Measurements from ENCODE around the gene CHCHD1. TPM values are rescaled to one million over a fixed set of nuclear protein-coding genes. Genes with fewer than 3 reads are reported as not detected.

CHCHD1 gene
- total RNA-seq, 2 experiments from 2014 or later, result 28.9 to 33.0 TPM

DNA sequence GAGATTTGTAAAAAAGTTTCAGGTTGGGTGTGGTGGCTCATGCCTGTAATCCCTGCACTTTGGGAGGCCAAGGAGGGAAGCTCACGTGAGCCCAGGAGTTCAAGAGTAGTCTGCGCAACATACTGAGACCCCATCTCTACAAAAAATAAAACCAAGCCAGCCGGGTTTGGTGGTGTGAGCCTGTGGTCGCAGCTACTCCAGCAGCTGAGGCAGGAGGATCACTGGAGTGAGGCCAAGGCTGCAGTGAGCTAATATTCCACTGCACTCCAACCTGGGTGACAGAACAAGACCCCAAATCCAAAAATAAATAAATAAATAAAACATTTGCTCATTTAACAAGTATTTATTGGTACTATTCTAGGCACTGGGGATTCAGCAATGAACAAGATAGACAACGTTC is 1.5 kb upstream of the CHCHD1 start:
- peak overlapping the region; percentile 94 for H3K27ac Mint-ChIP-seq

DNA sequence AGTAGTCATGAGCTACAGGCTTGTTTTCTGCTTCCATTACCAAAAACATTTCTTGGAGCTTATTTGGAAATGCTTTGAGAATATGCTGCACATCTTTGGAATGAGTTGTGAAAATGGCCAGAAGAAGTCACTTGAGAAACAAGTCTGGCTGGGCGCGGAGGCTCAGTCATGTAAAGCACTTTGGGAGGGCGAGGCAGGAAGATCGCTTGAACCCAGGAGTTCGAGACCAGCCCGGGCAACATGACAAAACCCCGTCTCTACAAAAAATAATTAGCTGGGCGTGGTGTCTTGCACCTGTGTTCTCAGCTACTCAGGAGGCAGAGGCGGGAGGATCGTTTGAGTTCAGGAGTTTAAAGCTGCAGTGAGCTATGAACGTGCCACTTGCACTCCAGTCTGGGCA is 882 bp upstream of the CHCHD1 start:
- peak overlapping the region; percentile 85 for H3K4me3 Mint-ChIP-seq
- H3K4me1 Mint-ChIP-seq (ENCODE audit: low read depth), result peaks cover 37% of the 10 kb centered on the region
- H3K27ac Mint-ChIP-seq, result peak overlapping the region; percentile 94
- no peaks in the 10 kb centered on the region for H3K9me3 Mint-ChIP-seq
- H3K27me3 Mint-ChIP-seq, result no peaks in the 10 kb centered on the region
- CTCF ChIA-PET, result interaction anchor here (1.0 to 5.0 kb wide), 10 partner anchors 8 to 160 kb away, joined by 3 to 30 read pairs (median 4); partner anchors contain the start of gene SEC24C
- H3K36me3 Mint-ChIP-seq (ENCODE audit: low read depth), result peaks cover 32% of the 10 kb centered on the region
- TF ChIP-seq, protein P1, sequence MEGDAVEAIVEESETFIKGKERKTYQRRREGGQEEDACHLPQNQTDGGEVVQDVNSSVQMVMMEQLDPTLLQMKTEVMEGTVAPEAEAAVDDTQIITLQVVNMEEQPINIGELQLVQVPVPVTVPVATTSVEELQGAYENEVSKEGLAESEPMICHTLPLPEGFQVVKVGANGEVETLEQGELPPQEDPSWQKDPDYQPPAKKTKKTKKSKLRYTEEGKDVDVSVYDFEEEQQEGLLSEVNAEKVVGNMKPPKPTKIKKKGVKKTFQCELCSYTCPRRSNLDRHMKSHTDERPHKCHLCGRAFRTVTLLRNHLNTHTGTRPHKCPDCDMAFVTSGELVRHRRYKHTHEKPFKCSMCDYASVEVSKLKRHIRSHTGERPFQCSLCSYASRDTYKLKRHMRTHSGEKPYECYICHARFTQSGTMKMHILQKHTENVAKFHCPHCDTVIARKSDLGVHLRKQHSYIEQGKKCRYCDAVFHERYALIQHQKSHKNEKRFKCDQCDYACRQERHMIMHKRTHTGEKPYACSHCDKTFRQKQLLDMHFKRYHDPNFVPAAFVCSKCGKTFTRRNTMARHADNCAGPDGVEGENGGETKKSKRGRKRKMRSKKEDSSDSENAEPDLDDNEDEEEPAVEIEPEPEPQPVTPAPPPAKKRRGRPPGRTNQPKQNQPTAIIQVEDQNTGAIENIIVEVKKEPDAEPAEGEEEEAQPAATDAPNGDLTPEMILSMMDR (IDR thresholded peaks at IDR 0.05), result no peak
- POLR2A ChIA-PET, result interaction anchor here (1.3 to 11.7 kb wide), 6 partner anchors 11 to 98 kb away, joined by 4 to 112 read pairs (median 6); a partner anchor contains a TSS
- intact Hi-C loops (cut with micrococcal nuclease), result loop anchor here (5.0 kb wide), 1 partner anchor 39 kb away; the partner anchor contains the start of gene SEC24C
- peak; percentile 33 for DNase-seq
- ATAC-seq, result no peak

More for the DNA sequence above, 1.5 kb upstream of the CHCHD1 start:
- ChIA-PET POLR2A (interaction anchor here (0.9 to 11.7 kb wide), 4 partner anchors 10 to 99 kb away, joined by 3 to 112 read pairs (median 45); a partner anchor contains a TSS), CTCF (interaction anchor here (1.0 to 5.0 kb wide), 8 partner anchors 8 to 161 kb away, joined by 3 to 30 read pairs (median 4); partner anchors contain the start of gene SEC24C)
- H3K27me3 Mint-ChIP-seq, result no peaks in the 10 kb centered on the region
- peaks cover 38% of the 10 kb centered on the region for H3K36me3 Mint-ChIP-seq (ENCODE audit: low read depth)
- TF ChIP-seq, protein P1 (IDR thresholded peaks at IDR 0.05), result no peak
- H3K9me3 Mint-ChIP-seq, result no peaks in the 10 kb centered on the region
- H3K4me1 Mint-ChIP-seq (ENCODE audit: low read depth), result peaks cover 44% of the 10 kb centered on the region
- intact Hi-C loops (cut with micrococcal nuclease), result loop anchor here (5.0 kb wide), 1 partner anchor 38 kb away; the partner anchor contains the start of gene SEC24C
- ATAC-seq (no peak), DNase-seq (no peak)
- H3K4me3 Mint-ChIP-seq, result peak overlapping the region; percentile 85

DNA sequence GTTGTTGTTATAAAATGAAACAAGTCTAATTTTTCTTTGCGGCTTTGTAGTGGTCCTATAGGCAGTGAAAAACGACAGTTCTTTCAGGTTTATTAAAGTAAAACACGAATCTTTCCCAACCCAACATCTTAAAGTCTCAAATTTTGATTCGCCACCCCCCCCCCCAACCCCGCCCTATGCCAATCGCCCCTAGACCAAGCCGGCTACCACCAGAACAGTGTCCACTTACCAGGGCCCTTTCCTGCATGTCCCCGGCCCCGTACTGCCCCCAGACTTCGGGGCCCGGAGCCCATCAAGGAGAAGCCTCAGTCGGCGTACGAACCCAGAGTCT is 335 bp upstream of the CHCHD1 start:
- TF ChIP-seq, protein P1 (IDR thresholded peaks at IDR 0.05), result no peak
- Mint-ChIP-seq H3K9me3 (no peaks in the 10 kb centered on the region), H3K36me3 (ENCODE audit: low read depth) (peaks cover 31% of the 10 kb centered on the region), H3K27ac (peak overlapping the region; percentile 94), H3K4me1 (ENCODE audit: low read depth) (peaks cover 41% of the 10 kb centered on the region), H3K4me3 (peak overlapping the region; percentile 85), H3K27me3 (no peaks in the 10 kb centered on the region)
- no peak for DNase-seq
- ATAC-seq, result no peak
- ChIA-PET CTCF (interaction anchor here (1.1 to 5.0 kb wide), 7 partner anchors 9 to 98 kb away, joined by 3 to 30 read pairs (median 7); a partner anchor contains a TSS), POLR2A (interaction anchor here (1.3 to 11.7 kb wide), 6 partner anchors 12 to 97 kb away, joined by 4 to 112 read pairs (median 6); a partner anchor contains a TSS)
- intact Hi-C loops (cut with micrococcal nuclease), result loop anchor here (5.0 kb wide), 1 partner anchor 39 kb away; the partner anchor contains the start of gene SEC24C

DNA sequence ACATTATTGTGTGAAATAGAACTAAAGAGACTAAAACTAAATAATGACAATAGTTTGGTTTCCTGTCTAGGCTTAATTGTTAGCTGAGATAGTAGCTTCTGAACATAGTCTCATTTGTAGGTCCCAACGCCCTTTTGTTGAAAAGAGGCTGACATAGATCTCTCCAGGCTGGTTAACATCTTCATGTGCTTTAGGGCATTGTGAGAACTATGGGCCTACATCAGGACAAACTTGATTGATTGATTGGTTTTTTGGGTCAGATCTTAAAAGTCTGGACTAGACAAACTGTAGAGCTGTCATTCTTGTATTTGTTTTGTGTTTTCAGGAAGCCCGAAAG is 869 bp downstream of the CHCHD1 start:
- CTCF ChIA-PET, result interaction anchor here (1.0 to 4.1 kb wide), 3 partner anchors 10 to 19 kb away, joined by 3 to 30 read pairs (median 13); a partner anchor contains a TSS

More for the DNA sequence above, 869 bp downstream of the CHCHD1 start:
- TF ChIP-seq, protein P1 (IDR thresholded peaks at IDR 0.05), result no peak
- DNase-seq (no peak), ATAC-seq (no peak)
- H3K27me3 Mint-ChIP-seq, result no peaks in the 10 kb centered on the region
- POLR2A ChIA-PET, result interaction anchor here (0.6 to 11.7 kb wide), 4 partner anchors 13 to 52 kb away, joined by 3 to 112 read pairs (median 44); a partner anchor contains a TSS
- peak overlapping the region; percentile 94 for H3K27ac Mint-ChIP-seq
- peaks cover 23% of the 10 kb centered on the region for H3K36me3 Mint-ChIP-seq (ENCODE audit: low read depth)
- H3K9me3 Mint-ChIP-seq, result no peaks in the 10 kb centered on the region
- peaks cover 45% of the 10 kb centered on the region for H3K4me1 Mint-ChIP-seq (ENCODE audit: low read depth)
- intact Hi-C loops (cut with micrococcal nuclease), result loop anchor here (5.0 kb wide), 1 partner anchor 40 kb away; the partner anchor contains the start of gene SEC24C
- peak overlapping the region; percentile 85 for H3K4me3 Mint-ChIP-seq
